HG03457 (cell line): ENCODE results near the gene PI4K2A.
A peak's percentile ranks its signal among the peaks of the same experiment; 100 is the strongest.
"Not testable (repeated sequence)": the region's sequence is repeated elsewhere in the genome, so short reads cannot be mapped to it uniquely, and the experiment has no call there.

Source experiments
- ATAC-seq: cut with Tn5 transposase; IDR thresholded peaks from one replicate; pipeline ENCODE4 v1.9.1; 2021; ENCODE audit warnings: moderate number of reproducible peaks; ENCODE audit not compliant: unreplicated experiment

Gene PI4K2A

DNA sequence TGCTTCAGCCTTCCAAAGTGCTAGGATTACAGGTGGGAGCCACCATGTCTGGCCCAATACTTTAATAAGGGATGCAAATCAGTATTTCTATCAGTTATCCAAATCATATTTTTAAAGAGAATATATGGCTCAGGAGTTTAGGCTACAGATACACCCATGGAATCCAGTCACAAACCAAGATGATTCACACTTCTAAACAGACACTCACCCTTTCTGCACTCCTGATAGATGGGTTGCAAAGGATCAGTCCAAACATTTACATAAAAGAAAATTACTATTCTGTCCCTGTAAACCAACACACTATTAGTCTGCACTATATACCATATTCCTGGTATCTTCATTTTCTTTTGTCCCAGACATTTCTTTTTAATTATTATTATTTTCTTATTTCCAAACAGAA, 9.4 kb upstream of the PI4K2A start:
- no peak for ATAC-seq

DNA sequence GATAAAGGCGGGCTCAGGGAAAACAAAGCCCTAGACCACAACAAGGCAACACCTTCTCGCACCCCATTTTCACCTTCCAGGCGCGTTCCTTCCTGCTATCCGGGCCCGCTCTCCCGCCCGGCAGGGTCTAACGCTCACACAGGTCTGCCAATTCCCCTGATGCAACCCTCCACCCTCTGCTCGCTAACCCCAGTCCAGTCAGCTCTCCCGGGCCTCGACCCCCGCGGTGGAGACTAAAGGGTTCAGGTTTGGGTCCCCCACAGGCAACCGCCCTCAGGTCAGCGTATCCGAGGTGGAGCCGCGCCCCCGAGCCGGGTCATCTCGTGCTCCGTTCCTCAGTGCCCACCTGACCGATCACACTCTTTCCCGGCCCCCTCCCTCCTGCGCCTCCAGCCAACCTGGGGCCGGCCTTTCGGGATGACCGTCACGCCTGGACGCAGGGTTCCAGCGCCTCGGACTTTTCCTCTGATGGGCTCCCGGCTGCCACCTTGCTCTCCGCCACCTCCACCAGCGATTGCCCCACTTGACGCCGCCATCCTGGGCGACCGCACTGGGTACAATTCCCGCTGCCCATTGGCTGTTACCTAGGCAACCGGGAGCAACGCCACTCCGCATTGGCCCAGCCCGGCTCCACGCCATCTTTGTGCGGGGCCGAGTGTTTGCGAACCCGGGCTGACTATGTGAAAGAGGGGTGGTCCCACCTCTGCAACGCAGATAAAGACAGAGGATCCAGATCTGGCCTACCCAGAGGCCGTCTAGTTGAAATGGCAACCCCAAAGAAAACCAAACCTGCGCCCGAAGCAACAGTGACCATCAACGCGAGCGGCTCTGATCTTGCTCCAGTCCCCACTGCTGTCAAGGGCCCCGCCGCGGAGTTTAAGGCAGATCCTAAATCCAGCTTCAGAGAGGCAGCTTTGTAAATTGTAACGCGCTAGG, 7.3 kb upstream of the PI4K2A start, which contains the start of gene MORN4:
MORN4 (minus strand) TSS at position 552 of the 936 bp plus-strand sequence. CDS start 13,847 bp downstream, outside the sequence.
- ATAC-seq: peak; percentile 91

GRCh38 chr10:97633921-97634320, 6.5 kb upstream of the PI4K2A start:
- ATAC-seq: no peak

- no peak for ATAC-seq
These were observed 4.9 kb upstream of the PI4K2A start for GRCh38 chr10:97635577-97635976.

- ATAC-seq: not testable (repeated sequence)
These were observed 1.4 kb upstream of the PI4K2A start for GRCh38 chr10:97639090-97639489.

GRCh38 chr10:97640868-97641811, 669 bp downstream of the PI4K2A start:
- peak; percentile 8 for ATAC-seq

DNA sequence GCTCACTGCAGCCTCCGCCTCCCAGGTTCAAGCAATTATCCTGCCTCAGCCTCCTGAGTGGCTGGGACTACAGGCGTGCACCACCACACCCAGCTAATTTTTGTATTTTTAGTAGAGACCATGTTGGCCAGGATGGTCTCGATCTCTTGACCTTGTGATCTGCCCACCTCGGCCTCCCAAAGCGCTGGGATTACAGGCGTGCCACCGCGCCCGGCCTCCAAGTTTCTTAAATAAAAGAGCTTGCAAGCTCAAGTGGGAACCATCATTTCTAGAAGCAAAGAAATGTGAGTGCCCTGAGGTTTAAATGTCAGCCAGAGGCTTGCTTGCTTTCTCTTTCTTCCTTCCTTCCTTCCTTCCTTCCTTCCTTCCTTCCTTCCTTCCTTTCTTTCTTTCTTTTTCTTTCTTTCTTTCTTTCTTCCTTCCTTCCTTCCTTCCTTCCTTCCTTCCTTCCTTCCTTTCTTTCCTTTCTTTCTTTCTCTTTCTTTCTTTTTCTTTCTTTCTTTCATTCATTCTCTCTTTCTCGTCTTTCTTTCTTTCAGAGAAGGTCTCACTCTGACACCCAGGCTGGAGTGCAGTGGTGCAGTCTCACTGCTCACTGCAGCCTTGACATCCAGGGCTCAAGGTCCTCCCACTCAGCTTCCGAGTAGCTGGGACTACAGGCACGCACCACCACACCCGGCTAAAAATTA, 2.1 kb downstream of the PI4K2A start:
- ATAC-seq: not testable (repeated sequence)

- ATAC-seq: no peak
These were observed 3.0 kb downstream of the PI4K2A start for GRCh38 chr10:97643441-97643985.

DNA sequence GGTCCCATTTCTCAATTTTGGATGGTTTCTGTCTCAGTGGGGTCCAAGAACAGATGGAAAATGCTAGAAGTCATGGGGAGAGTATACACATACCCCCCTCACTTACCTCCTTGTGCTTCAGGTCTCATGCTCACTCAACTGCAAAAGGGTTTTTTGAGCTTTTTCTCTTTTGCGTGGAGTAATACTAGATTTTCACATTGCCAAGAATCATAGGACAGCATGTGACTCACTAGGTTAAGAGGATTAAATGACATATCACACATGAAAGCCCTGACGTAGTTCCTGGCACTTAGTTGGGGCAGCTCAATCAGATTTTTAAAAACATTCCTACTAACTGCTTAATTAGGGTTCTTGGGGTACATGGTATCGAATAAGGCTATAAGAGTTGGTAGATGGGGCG, 4.5 kb downstream of the PI4K2A start:
- ATAC-seq: no peak

- no peak for ATAC-seq
These were observed 7.1 kb downstream of the PI4K2A start for GRCh38 chr10:97647556-97647955.

GRCh38 chr10:97648562-97649404, 8.3 kb downstream of the PI4K2A start:
- no peak for ATAC-seq

GRCh38 chr10:97649405-97649750, 8.9 kb downstream of the PI4K2A start:
- not testable (repeated sequence) for ATAC-seq

- no peak for ATAC-seq
These were observed 10.3 kb downstream of the PI4K2A start for GRCh38 chr10:97650726-97651125.

- no peak for ATAC-seq
These were observed 11.3 kb downstream of the PI4K2A start for GRCh38 chr10:97651773-97652172.

GRCh38 chr10:97656777-97657176, 16.3 kb downstream of the PI4K2A start:
- no peak for ATAC-seq

DNA sequence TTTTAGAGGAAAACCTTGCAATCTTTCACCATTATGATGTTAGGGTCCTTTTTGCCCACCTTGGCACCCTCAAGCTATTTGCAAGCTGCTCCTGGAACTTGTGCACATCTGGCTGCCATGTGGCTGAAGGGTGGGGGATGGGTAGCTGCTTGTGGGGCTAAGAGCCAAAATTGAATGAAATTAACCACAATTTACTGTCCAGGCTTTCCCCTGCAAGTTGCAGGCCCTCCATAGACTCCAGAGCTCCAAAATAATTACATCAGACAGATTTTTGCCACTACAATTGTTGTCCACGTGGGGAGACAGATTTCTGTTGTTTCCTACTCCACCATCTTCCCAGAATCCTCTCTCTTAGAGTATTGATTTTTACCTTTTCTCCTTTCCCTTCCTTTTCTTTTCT, 19.1 kb downstream of the PI4K2A start:
- ATAC-seq: no peak

- no peak for ATAC-seq
These were observed 23.9 kb downstream of the PI4K2A start for GRCh38 chr10:97664282-97664850.

GRCh38 chr10:97666992-97667391, 26.5 kb downstream of the PI4K2A start:
- no peak for ATAC-seq

DNA sequence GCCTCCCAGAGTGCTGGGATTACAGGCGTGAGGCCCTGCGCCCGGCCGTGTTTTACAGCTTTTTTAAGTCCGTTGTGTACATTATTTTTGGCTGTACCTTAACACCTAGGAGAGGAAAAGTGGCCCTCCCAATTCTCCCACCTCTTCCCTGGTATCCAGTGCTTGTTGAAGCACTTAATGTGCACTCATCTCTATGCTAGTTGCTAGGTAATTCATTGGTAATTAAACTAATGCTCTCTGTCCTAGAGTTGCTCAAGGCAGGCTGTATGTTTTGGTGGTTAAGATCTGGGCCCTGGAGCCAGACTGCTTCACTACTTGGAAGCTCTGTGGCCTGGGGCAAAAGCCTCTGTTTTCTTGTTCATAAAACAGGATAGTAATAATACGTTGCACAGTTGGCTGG, 27.0 kb downstream of the PI4K2A start:
- no peak for ATAC-seq
